ENCODE measurements around the gene TUBB8.

TUBB8 gene

DNA sequence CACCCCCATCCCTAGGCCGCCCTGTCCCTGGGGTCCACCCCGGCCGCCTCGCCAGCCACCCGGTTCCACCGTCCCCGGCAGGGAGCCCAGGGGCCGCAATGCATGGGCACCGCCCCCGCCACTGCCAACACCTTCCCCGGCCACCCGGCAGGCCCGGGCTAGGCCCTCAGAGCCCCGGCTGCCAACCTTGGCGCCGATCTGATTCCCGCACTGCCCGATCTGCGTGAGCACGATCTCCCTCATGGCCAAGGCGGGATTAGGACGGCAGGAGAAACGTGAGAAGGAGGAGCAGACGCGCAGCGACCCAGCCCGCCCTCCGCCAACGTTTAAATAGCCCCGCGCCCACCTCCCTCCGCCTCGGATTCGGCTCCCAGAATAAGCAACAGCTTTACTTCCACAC, at the start of gene TUBB8:
TSS of gene TUBB8 (minus strand) at position 301 of the 400 bp plus-strand sequence. CDS start at position 243, 58 bp downstream.
- Histone ChIP-seq H3K36me3 (no peaks in the 10 kb centered on the region), H3K9me3 (ENCODE audit: severe bottlenecking) (no peaks in the 10 kb centered on the region), H3K27ac (no peak within 1 kb of the TSS), H3K4me3 (ENCODE audit: low read depth, low read length) (no peak within 1 kb of the TSS), H3K27me3 (ENCODE audit: insufficient read depth, low read depth, severe bottlenecking) (no peaks in the 10 kb centered on the region)
- TF ChIP-seq, protein P1, sequence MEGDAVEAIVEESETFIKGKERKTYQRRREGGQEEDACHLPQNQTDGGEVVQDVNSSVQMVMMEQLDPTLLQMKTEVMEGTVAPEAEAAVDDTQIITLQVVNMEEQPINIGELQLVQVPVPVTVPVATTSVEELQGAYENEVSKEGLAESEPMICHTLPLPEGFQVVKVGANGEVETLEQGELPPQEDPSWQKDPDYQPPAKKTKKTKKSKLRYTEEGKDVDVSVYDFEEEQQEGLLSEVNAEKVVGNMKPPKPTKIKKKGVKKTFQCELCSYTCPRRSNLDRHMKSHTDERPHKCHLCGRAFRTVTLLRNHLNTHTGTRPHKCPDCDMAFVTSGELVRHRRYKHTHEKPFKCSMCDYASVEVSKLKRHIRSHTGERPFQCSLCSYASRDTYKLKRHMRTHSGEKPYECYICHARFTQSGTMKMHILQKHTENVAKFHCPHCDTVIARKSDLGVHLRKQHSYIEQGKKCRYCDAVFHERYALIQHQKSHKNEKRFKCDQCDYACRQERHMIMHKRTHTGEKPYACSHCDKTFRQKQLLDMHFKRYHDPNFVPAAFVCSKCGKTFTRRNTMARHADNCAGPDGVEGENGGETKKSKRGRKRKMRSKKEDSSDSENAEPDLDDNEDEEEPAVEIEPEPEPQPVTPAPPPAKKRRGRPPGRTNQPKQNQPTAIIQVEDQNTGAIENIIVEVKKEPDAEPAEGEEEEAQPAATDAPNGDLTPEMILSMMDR (IDR thresholded peaks at IDR 0.05; ENCODE audit: low read depth, low read length): no peak
- no peak for DNase-seq

DNA sequence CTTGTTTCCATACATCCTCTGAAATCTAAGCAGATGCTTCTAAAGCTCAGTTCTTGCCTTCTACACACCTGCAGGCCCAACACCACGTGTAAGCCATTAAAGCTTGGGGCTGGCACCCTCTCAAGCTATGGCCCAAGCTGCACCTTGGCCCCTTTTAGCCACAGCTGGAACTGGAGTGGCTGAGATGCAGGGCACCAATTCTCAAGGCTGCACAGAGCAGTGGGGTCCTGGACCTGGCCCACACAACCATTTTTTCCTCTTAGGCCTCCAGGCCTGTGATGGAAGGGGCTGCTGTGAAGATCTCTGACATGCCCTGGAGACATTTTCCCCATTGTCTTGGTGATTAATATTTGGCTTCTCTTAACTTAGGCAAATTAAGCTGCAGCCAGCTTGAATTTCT, 47.4 kb upstream of the TUBB8 start:
- TF ChIP-seq, protein P1 (IDR thresholded peaks at IDR 0.05; ENCODE audit: low read depth, low read length): no peak
- no peak overlapping the region for H3K4me3 ChIP-seq (ENCODE audit: low read depth, low read length)
- H3K27ac ChIP-seq: no peak overlapping the region
- no peaks in the 10 kb centered on the region for H3K36me3 ChIP-seq
- no peaks in the 10 kb centered on the region for H3K9me3 ChIP-seq (ENCODE audit: severe bottlenecking)
- H3K27me3 ChIP-seq (ENCODE audit: insufficient read depth, low read depth, severe bottlenecking): no peaks in the 10 kb centered on the region
- no peak for DNase-seq

DNA sequence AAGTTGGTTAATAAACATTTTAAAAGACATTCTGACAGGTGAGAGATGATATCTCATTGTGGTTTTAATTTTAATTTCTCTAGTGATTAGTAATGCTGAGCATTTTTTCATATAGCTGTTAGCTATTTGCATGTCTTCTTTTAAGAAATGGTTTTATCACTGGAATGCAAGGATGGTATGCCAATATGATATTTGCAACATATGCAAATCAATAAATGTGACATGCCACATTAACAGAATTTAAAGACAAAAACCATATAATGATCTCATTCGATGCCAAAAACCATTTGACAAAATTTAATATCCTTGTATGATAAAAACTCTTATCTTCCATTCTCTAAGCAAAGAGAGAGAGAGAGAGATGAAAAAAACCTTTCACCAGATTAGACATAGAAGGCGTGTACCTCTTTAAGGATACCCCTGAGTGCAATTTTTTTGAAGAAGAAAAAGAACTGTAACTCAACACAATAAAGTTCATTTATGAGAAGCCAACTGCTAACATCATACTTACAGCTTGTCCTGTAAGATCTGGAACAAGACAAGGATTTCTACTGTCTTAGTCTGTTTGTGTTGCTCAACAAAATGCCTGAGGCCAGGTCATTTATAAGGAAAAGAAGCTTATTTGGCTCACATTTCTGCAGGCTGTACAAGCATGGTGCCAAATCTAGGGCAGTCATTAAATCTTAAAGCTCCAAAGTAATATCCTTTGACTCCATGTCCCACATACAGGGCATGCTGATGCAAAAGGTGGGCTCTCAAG, 46.4 kb upstream of the TUBB8 start:
- H3K27me3 ChIP-seq (ENCODE audit: insufficient read depth, low read depth, severe bottlenecking): no peaks in the 10 kb centered on the region
- H3K36me3 ChIP-seq: no peaks in the 10 kb centered on the region
- no peak overlapping the region for H3K4me3 ChIP-seq (ENCODE audit: low read depth, low read length)
- H3K27ac ChIP-seq: no peak overlapping the region
- TF ChIP-seq, protein P1 (IDR thresholded peaks at IDR 0.05; ENCODE audit: low read depth, low read length): no peak
- DNase-seq: no peak
- H3K9me3 ChIP-seq (ENCODE audit: severe bottlenecking): no peaks in the 10 kb centered on the region

DNA sequence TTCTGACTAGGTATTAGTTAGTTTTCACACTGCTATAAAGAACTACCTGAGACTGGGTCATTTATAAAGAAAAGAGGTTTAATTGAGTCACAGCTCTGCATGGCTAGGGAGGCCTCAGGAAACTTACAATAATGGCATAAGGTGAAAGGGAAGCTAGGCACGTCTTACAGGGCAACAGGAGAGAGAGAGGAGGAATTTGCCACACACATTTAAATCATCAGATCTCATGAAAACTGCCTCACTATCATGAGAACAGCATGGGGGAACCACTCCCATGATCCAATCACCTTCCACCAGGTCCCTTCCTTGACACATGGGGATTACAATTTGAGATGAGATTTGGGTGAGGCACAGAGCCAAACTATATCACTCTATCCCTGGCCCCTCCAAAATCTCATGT, 45.5 kb upstream of the TUBB8 start:
- Histone ChIP-seq H3K36me3 (no peaks in the 10 kb centered on the region), H3K4me3 (ENCODE audit: low read depth, low read length) (no peak overlapping the region), H3K9me3 (ENCODE audit: severe bottlenecking) (no peaks in the 10 kb centered on the region), H3K27me3 (ENCODE audit: insufficient read depth, low read depth, severe bottlenecking) (no peaks in the 10 kb centered on the region), H3K27ac (no peak overlapping the region)
- TF ChIP-seq, protein P1 (IDR thresholded peaks at IDR 0.05; ENCODE audit: low read depth, low read length): no peak
- no peak for DNase-seq

DNA sequence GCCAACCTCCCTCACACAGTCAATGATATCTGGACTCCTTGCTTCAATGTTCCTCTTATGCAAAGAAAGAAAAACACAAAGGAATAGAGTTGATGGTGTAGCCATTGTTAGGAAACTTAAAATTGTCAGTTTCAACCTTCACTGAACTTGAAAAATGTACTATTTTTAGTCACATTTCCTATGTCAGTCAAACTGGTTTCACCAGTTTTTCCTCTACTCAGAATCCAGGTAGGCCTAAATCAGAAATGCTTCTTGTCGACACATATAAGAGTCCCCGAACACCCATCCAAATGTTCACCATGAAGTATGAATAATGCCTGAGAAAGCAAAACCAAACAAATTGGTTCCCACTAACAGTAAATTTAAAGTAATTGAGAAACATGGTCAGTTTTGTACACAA, 43.8 kb upstream of the TUBB8 start:
- H3K9me3 ChIP-seq (ENCODE audit: severe bottlenecking): no peaks in the 10 kb centered on the region
- no peaks in the 10 kb centered on the region for H3K36me3 ChIP-seq
- TF ChIP-seq, protein P1 (IDR thresholded peaks at IDR 0.05; ENCODE audit: low read depth, low read length): no peak
- no peaks in the 10 kb centered on the region for H3K27me3 ChIP-seq (ENCODE audit: insufficient read depth, low read depth, severe bottlenecking)
- H3K27ac ChIP-seq: no peak overlapping the region
- DNase-seq: no peak
- H3K4me3 ChIP-seq (ENCODE audit: low read depth, low read length): no peak overlapping the region

DNA sequence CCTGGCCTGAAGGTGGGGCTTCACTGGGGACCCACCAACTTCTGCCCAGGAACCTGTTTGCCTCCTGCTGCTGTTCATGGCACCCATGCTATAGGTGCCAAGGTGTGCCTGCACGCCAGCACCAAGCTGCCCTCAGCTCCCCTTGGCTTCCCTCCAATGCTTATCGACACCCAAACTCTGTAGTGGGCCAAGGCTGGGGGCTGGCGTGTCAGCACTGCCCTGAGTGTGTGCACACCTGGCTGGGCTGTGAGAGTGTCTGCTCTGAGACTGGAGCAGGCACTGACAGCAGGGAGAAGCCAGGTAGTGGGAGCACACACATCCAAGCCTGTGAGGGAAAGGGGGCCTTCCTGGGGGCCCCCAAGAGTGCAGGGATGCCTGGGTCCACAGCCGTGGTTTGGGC, 43.1 kb upstream of the TUBB8 start:
- no peaks in the 10 kb centered on the region for H3K9me3 ChIP-seq (ENCODE audit: severe bottlenecking)
- TF ChIP-seq, protein P1 (IDR thresholded peaks at IDR 0.05; ENCODE audit: low read depth, low read length): no peak
- H3K27ac ChIP-seq: no peak overlapping the region
- no peaks in the 10 kb centered on the region for H3K27me3 ChIP-seq (ENCODE audit: insufficient read depth, low read depth, severe bottlenecking)
- no peak for DNase-seq
- H3K36me3 ChIP-seq: no peaks in the 10 kb centered on the region
- H3K4me3 ChIP-seq (ENCODE audit: low read depth, low read length): no peak overlapping the region

All from WERI-Rb-1 (cell line).